GM10266 (cell line): Measurements from ENCODE around the gene PSMD6.

Experiments used
- DNase-seq: peaks from one replicate; pipeline ENCODE4 v3.0.0; 2012; ENCODE audit errors: extremely low spot score
- TF ChIP-seq, protein P1 (sequence below): IDR thresholded peaks from 2 replicates; pipeline ENCODE4 v1.5.1; 2012; ENCODE audit warnings: mild to moderate bottlenecking, low read depth; ENCODE audit not compliant: control insufficient read depth, insufficient read depth; ENCODE audit errors: missing control alignments

Gene PSMD6

DNA sequence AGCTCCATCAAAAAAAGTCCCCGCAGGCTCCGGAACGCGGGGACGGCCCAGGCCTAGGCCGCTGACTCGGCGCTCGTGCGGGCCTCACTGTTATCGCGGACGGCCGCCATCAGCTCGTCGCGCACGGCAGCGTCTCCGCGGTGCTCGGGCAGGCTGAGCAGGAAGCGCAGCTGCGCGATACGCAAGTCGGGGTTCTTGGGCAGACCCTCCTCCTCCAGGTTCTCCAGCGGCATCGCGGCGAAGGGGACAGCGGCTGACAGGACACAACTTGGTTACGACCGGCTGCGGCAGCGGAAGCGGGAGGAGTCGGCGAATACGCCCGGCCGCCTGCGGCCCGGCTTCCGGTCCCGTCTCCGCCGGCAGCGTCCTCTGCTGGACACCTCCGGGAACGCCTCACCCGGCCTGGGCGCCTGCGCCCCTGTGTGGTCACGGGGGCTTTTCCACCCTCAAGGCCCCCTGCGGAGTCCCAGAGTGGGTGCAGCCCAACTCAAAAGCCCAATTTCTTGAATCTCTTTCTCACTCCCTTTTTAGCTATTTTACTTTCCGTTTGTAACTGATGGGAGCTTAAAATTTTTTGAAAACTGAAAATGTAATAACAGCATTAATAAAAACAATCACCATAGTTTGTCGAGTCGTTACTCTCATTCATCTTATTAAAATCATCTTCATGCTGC, at the start of gene PSMD6:
PSMD6 (minus strand) TSS at position 308 of the 674 bp plus-strand sequence; CDS start at position 233, 75 bp downstream.
- TF ChIP-seq, protein P1, sequence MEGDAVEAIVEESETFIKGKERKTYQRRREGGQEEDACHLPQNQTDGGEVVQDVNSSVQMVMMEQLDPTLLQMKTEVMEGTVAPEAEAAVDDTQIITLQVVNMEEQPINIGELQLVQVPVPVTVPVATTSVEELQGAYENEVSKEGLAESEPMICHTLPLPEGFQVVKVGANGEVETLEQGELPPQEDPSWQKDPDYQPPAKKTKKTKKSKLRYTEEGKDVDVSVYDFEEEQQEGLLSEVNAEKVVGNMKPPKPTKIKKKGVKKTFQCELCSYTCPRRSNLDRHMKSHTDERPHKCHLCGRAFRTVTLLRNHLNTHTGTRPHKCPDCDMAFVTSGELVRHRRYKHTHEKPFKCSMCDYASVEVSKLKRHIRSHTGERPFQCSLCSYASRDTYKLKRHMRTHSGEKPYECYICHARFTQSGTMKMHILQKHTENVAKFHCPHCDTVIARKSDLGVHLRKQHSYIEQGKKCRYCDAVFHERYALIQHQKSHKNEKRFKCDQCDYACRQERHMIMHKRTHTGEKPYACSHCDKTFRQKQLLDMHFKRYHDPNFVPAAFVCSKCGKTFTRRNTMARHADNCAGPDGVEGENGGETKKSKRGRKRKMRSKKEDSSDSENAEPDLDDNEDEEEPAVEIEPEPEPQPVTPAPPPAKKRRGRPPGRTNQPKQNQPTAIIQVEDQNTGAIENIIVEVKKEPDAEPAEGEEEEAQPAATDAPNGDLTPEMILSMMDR, result peak; percentile 100
- peak; percentile 86 for DNase-seq

DNA sequence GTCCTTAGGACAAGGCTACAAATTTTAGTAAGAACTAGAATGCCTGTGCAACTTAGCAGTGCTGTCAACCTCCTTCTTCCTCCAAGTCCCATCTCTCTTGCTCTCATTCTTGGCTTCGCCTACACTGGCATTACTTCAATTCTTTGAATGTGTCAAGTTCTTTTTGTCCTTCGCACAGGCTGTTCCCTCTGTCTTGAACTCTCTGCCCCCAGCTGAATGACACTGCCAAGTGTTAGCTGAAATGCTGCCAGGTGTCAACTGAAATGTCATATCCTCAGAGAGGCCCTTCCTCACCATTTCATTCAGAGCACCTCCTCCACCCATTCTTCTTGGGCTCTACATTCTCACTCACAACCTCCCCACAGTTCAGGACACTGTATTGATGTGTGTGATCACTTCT, 48.8 kb upstream of the PSMD6 start:
- DNase-seq, result no peak
- TF ChIP-seq, protein P1, result no peak

DNA sequence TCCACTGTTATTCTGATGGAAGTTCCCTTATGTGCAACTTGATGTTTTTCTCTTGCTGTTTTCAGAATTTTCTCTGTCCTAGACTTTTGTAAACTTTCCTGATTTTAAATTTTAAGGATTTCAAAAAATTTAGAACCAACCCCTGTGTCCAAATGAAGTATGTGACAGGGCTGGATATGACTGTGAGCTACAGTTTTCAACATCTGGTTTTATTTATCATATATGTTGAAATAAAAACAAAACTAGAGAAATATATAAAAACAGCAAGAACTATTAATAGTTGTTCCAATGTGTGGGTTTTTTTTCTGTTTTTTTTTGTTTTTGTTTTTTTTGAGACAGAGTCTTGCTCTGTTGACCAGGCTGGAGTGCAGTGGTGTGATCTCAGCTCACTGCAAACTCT, 47.4 kb upstream of the PSMD6 start:
- DNase-seq, result no peak
- TF ChIP-seq, protein P1, result no peak

DNA sequence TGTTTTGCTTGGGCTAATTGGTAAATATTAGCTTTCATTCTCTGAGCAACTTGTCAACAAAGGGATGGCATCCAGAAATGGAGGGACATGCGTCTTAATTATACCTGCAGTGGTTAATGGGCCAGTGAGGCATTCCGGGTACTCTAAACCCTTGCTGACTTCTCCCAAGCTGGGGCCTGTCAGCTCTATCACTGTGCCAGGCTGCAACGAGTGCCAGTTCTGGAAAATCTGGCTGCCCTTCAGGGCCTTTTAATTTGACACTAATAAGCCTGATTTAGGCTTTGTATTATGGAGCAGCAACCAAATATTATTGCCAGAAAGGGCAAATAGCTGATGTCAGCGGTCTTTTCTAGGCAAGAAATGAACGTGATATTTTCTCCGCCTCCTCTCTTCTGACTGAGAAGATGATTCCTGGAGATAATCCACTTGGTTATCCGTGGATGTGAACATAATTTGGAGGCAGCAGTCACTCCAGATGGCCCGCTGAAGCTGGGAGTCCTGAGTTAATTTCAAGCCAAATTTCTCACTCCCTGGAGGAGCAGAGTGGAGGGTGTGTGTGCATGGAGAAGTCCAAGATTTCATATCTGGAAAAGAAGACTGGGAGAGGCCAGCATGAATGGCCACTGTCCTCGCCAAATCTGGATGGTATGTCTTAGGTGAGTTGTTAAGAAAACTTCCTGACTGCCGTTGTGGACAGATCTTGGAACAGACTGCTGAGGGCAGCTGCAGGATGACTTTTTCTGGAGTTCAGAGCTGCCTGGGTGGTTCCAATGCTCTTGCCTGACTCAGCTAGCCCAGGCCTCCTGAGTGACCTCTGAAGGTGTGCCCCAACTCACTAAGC, 44.4 kb upstream of the PSMD6 start:
- DNase-seq, result no peak
- TF ChIP-seq, protein P1, result no peak

DNA sequence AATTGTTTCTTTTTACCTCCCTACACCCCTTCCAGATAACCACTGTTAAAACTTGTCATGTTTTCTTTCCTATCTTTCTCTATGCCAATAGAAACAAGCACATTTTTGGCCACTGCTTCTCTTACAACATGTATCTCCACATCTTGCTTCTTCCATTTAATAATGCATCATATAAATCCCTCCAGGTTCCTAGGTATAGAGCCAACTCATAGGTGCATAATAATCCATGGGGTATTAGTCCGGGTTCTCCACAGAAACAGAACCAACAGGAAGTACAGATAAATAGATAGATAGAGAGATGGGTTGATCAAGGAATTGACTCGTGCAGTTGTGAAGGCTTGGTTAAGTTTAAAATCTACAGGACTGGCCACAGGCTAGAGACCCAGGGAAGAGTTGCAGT, 41.5 kb upstream of the PSMD6 start:
- TF ChIP-seq, protein P1, result no peak
- no peak for DNase-seq

DNA sequence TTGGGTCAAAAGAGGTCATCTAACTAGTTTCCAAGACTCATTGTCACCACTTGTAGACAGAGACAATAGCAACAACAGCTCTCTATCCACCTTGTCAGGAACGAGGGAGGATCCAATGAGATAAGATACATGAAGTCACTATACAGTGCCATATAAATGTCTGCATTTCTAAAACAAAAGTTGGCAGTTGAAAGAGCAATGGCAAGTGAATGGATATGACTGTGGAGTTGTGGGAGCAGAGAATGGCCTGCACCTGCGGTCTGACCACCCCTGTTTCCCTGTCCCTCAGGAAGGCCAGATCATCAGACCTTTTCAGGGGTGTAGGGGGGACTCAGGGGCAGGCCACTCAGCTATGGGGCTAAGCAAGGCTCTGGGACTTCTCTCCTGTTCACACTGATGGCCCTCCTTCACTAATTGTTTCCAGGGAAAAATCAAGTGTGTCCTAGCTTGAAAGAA, 40.7 kb upstream of the PSMD6 start:
- TF ChIP-seq, protein P1, result no peak
- no peak for DNase-seq
